IMR-90 (cell line): Measurements from ENCODE around the gene SNRPB2. TPM values are rescaled to one million over a fixed set of nuclear protein-coding genes. Genes with fewer than 3 reads are reported as not detected.

Source experiments
- ATAC-seq: fragments of 200-7000 bp; cut with Tn5 transposase; 2 replicates; pipeline ENCODE4 v1.9.1; 2020; ENCODE audit warnings: low read depth, mild to moderate bottlenecking, moderate library complexity
- BruUV-seq: library from RNA; stranded (reverse); fragments of 400-500 nt; replicated peaks from 2 replicates; lab custom pipeline; 2021; lab: Mats Ljungman, UMichigan
- CTCF ChIA-PET: fragments of 300-600 bp; formaldehyde crosslinking; extraction: SDS; loops from one replicate; lab custom pipeline; 2021; ENCODE audit warnings: antibody characterized with exemption; lab: Yijun Ruan, JAX
- POLR2A ChIA-PET: fragments of 300-600 bp; sonication (Branson Sonifier 250); formaldehyde crosslinking; loops from one replicate; lab custom pipeline; 2022; ENCODE audit warnings: antibody characterized with exemption; ENCODE audit not compliant: unreplicated experiment; lab: Charles Lee
- DNase-seq: peaks from one replicate; pipeline ENCODE4 v3.0.0; 2013
- H2AFZ ChIP-seq: replicated peaks from 2 replicates; pipeline ENCODE3; 2013; ENCODE audit warnings: low read length, mild to moderate bottlenecking; ENCODE audit not compliant: poor library complexity
- H2AK5ac ChIP-seq: 2 replicates; pipeline ENCODE4 v1.6.1; 2013; ENCODE audit warnings: low read depth, low read length, inconsistent platforms
- H2AK9ac ChIP-seq: replicated peaks from 2 replicates; pipeline ENCODE3; 2013; ENCODE audit warnings: mild to moderate bottlenecking, low read depth, low read length, moderate library complexity; ENCODE audit not compliant: poor library complexity
- H2BK120ac ChIP-seq: 2 replicates; pipeline ENCODE4 v1.6.1; 2013; ENCODE audit warnings: low read depth, low read length, inconsistent platforms
- H2BK15ac ChIP-seq: 3 replicates; pipeline ENCODE4 v1.6.1; 2013; ENCODE audit warnings: low read depth, low read length, inconsistent platforms
- H2BK20ac ChIP-seq: 2 replicates; pipeline ENCODE4 v1.6.1; 2013; ENCODE audit warnings: low read depth, mild to moderate bottlenecking, inconsistent platforms, low read length, moderate library complexity
- H2BK5ac ChIP-seq: 2 replicates; pipeline ENCODE4 v1.6.1; 2013; ENCODE audit warnings: mild to moderate bottlenecking, low read depth, low read length, inconsistent platforms; ENCODE audit not compliant: poor library complexity, severe bottlenecking
- H3K14ac ChIP-seq: replicated peaks from 2 replicates; pipeline ENCODE4 v1.6.1; 2013; ENCODE audit warnings: low read depth, low read length, inconsistent platforms
- H3K18ac ChIP-seq: 2 replicates; pipeline ENCODE4 v1.6.1; 2013; ENCODE audit warnings: low read depth, low read length, control low read depth
- H3K23ac ChIP-seq: 2 replicates; pipeline ENCODE4 v1.6.1; 2013; ENCODE audit warnings: low read depth, low read length, inconsistent platforms
- H3K27ac ChIP-seq: 2 replicates; pipeline ENCODE4 v1.5.1; 2013; ENCODE audit warnings: mild to moderate bottlenecking, control low read depth, low read length; ENCODE audit not compliant: insufficient read depth
- H3K27me3 ChIP-seq: 2 replicates; pipeline ENCODE4 v1.6.1; 2013; ENCODE audit warnings: low read length; ENCODE audit not compliant: control insufficient read depth, insufficient read depth
- H3K36me3 ChIP-seq: 2 replicates; pipeline ENCODE4 v1.6.1; 2013; ENCODE audit warnings: low read length, mixed read lengths; ENCODE audit not compliant: control insufficient read depth, insufficient read depth
- H3K4ac ChIP-seq: 2 replicates; pipeline ENCODE4 v1.6.1; 2013; ENCODE audit warnings: low read depth, low read length, inconsistent platforms
- H3K4me1 ChIP-seq: 2 replicates; pipeline ENCODE4 v1.6.1; 2013; ENCODE audit warnings: low read length, mixed read lengths; ENCODE audit not compliant: control insufficient read depth, insufficient read depth
- H3K4me2 ChIP-seq: 2 replicates; pipeline ENCODE4 v1.6.1; 2013; ENCODE audit warnings: low read depth, mild to moderate bottlenecking, control low read depth, low read length, moderate library complexity
- H3K4me3 ChIP-seq: 2 replicates; pipeline ENCODE4 v1.5.1; 2013; ENCODE audit warnings: low read depth, mild to moderate bottlenecking, control low read depth, low read length, moderate library complexity; ENCODE audit not compliant: insufficient read depth
- H3K56ac ChIP-seq: 2 replicates; pipeline ENCODE4 v1.6.1; 2013; ENCODE audit warnings: low read length, inconsistent platforms; ENCODE audit not compliant: insufficient read depth; ENCODE audit errors: extremely low read depth
- H3K79me1 ChIP-seq, 2 experiments: 2 replicates each; pipeline ENCODE4 v1.6.1; 2013; ENCODE audit warnings: low read length in 2 of 2, inconsistent platforms in 1 of 2, low read depth in 1 of 2
- H3K9ac ChIP-seq: 2 replicates; pipeline ENCODE4 v1.6.1; 2013; ENCODE audit warnings: low read depth, low read length, control low read depth
- H3K9me1 ChIP-seq: 2 replicates; pipeline ENCODE4 v1.6.1; 2013; ENCODE audit warnings: low read length, inconsistent platforms; ENCODE audit not compliant: insufficient read depth
- H3K9me3 ChIP-seq: 2 replicates; pipeline ENCODE4 v1.6.1; 2013; ENCODE audit warnings: low read length; ENCODE audit not compliant: control insufficient read depth, insufficient read depth
- H4K20me1 ChIP-seq: 2 replicates; pipeline ENCODE4 v1.6.1; 2013; ENCODE audit warnings: low read length, inconsistent platforms; ENCODE audit not compliant: insufficient read depth
- H4K5ac ChIP-seq: 2 replicates; pipeline ENCODE4 v1.6.1; 2013; ENCODE audit warnings: mild to moderate bottlenecking, low read depth, low read length, control low read depth
- H4K8ac ChIP-seq, 2 experiments: 2 replicates each; pipeline ENCODE4 v1.6.1; 2013; ENCODE audit warnings: low read depth in 2 of 2, low read length in 2 of 2, control low read depth in 1 of 2, inconsistent platforms in 1 of 2
- H4K91ac ChIP-seq: 2 replicates; pipeline ENCODE4 v1.6.1; 2013; ENCODE audit warnings: low read depth, low read length, inconsistent platforms; ENCODE audit not compliant: insufficient read depth
- CTCF ChIP-seq: conservative IDR thresholded peaks from 2 replicates; pipeline ENCODE4 v1.5.1; 2012; ENCODE audit warnings: mild to moderate bottlenecking, low read depth, low read length, improper control_type of control experiment
- NFE2L2 ChIP-seq: fragments of 150-350 bp; IDR thresholded peaks from 2 replicates; pipeline ENCODE4 v1.6.1; 2016; ENCODE audit warnings: low read depth, mild to moderate bottlenecking, low read length
- POLR2A ChIP-seq: IDR thresholded peaks from 2 replicates; pipeline ENCODE4 v1.6.1; 2012; ENCODE audit warnings: mild to moderate bottlenecking, low read depth, low read length
- RAD21 ChIP-seq: IDR thresholded peaks from 2 replicates; pipeline ENCODE4 v1.6.1; 2012; ENCODE audit warnings: low read length, improper control_type of control experiment
- RFX5 ChIP-seq: IDR thresholded peaks from 2 replicates; pipeline ENCODE4 v1.8.0; 2012; ENCODE audit warnings: low read depth, mild to moderate bottlenecking, low read length, moderate library complexity
- SMC3 ChIP-seq: fragments of 150-350 bp; IDR thresholded peaks from 2 replicates; pipeline ENCODE4 v1.6.1; 2016; ENCODE audit warnings: low read depth, mild to moderate bottlenecking, antibody characterized with exemption, low read length, moderate library complexity
- WGBS, 2 experiments: methylation state at CpG; one replicate each; pipeline versions ENCODE4 v1.1.5 to v1.1.7; 2013; ENCODE audit warnings: missing lambda C conversion rate in 2 of 2; ENCODE audit not compliant: insufficient read length in 1 of 2; ENCODE audit errors: extremely low coverage in 2 of 2; 5-methylcytosine and 5-hydroxymethylcytosine counted together
- dilution Hi-C: fragments of 300-500 bp; cut with HindIII; formaldehyde crosslinking; loops from one replicate; pipeline ENCODE4 v1.14.3; 2018; ENCODE audit warnings: low sequenced_read_pairs; ENCODE audit not compliant: unreplicated experiment
- in situ Hi-C: fragments of 300-500 bp; cut with MboI; formaldehyde crosslinking; loops from 3 replicates; pipeline ENCODE4 v1.14.3; 2019; ENCODE audit warnings: low sequenced_read_pairs, inconsistent platforms, mixed read lengths
- intact Hi-C: fragments of 100-400 bp; cut with micrococcal nuclease; formaldehyde crosslinking; loops from 2 replicates; pipeline ENCODE4 v1.10.0; 2022
- polyA plus RNA-seq, 3 experiments: library from polyadenylated mRNA; depleted of rRNA; stranded (reverse); fragments of >200 nt; gene quantifications; 2 replicates each; pipeline ENCODE4 v1.2.3, GENCODE V29; 2012; ENCODE audit warnings: low replicate concordance in 1 of 3
- total RNA-seq: library from RNA; depleted of rRNA; stranded (reverse); fragments of >200 nt; gene quantifications from 2 replicates; pipeline ENCODE4 v1.2.3, GENCODE V29; 2012

The SNRPB2 gene
- total and polyA plus RNA-seq, 2 of the 4 experiments (the other 2 are of a cell fraction) = 27.1 to 65.6 TPM

GRCh38 chr20:16761305-16761829, 31.5 kb downstream of the SNRPB2 start:
- Histone ChIP-seq H2BK15ac (no peak overlapping the region), H3K4ac (no peak overlapping the region), H3K36me3 (no peaks in the 10 kb centered on the region), H4K91ac (no peak overlapping the region), H2AK9ac (no peak overlapping the region), H2BK120ac (no peak overlapping the region), H3K9me1 (no peaks in the 10 kb centered on the region), H3K56ac (no peak overlapping the region), H3K4me2 (no peak overlapping the region), H2BK5ac (no peak overlapping the region), H3K27ac (no peak overlapping the region), H4K8ac (no peak overlapping the region), H3K4me1 (no peaks in the 10 kb centered on the region), H3K23ac (no peak overlapping the region), H4K20me1 (no peaks in the 10 kb centered on the region), H4K5ac (no peak overlapping the region), H2AK5ac (no peak overlapping the region), H3K4me3 (no peak overlapping the region), H3K79me1 (no peaks in the 10 kb centered on the region), H3K9ac (no peak overlapping the region), H2BK20ac (no peak overlapping the region), H3K9me3 (no peaks in the 10 kb centered on the region), H3K14ac (no peak overlapping the region), H3K18ac (no peak overlapping the region), H3K27me3 (peaks cover 2% of the 10 kb centered on the region), H2AFZ (peak overlapping the region; percentile 45)
- in situ Hi-C loops = no loop called here
- ChIA-PET CTCF (interaction anchor here (0.6 to 1.4 kb wide), 4 partner anchors 9 to 1941 kb away, joined by 3 to 5 read pairs (median 4); partner anchors contain the start of gene OTOR), POLR2A (no interaction called here)
- TF ChIP-seq NFE2L2 = no peak
- TF ChIP-seq RFX5 = no peak
- TF ChIP-seq SMC3 = peak; percentile 73
- TF ChIP-seq POLR2A = no peak
- TF ChIP-seq RAD21 = peak; percentile 89
- peak; percentile 81 for TF ChIP-seq CTCF
- no TSS peak for BruUV-seq
- peak; percentile 94 for ATAC-seq
- intact Hi-C loops = loop anchor here (1.0 kb wide), 1 partner anchor 243 kb away; no protein-coding TSS in a partner anchor
- peak; percentile 75 for DNase-seq
- no CpG with 5 or more reads among the region's 3 CpGs for WGBS, 2 experiments
- dilution Hi-C loops = no loop called here
